22Rv1 (cell line): ENCODE measurements around the gene PDE3B.
"Not testable (repeated sequence)": the region's sequence is repeated elsewhere in the genome, so short reads cannot be mapped to it uniquely, and the experiment has no call there.

ENCODE experiments used
- H3K27ac ChIP-seq: fragments of 450-650 bp; 2 replicates; pipeline ENCODE4 v1.5.1; 2017
- CTCF ChIP-seq: fragments of 450-650 bp; IDR thresholded peaks from 2 replicates; pipeline ENCODE4 v1.5.1; 2017; ENCODE audit warnings: mild to moderate bottlenecking
- ZFX ChIP-seq: fragments of 450-650 bp; IDR thresholded peaks from 2 replicates; pipeline ENCODE4 v1.6.1; 2017; ENCODE audit warnings: antibody characterized with exemption, borderline replicate concordance

PDE3B gene

GRCh38 chr11:14766585-14766984 lies 123.0 kb downstream of the PDE3B start:
- H3K27ac ChIP-seq, result no peak overlapping the region
- no peak for TF ChIP-seq CTCF
- TF ChIP-seq ZFX, result no peak

GRCh38 chr11:14768526-14769188 lies 125.1 kb downstream of the PDE3B start:
- no peak for TF ChIP-seq ZFX
- no peak for TF ChIP-seq CTCF
- H3K27ac ChIP-seq, result no peak overlapping the region

- H3K27ac ChIP-seq, result no peak overlapping the region
- TF ChIP-seq CTCF (no peak), ZFX (no peak)
Observed at GRCh38 chr11:14773755-14774154, 130.2 kb downstream of the PDE3B start.

GRCh38 chr11:14774721-14775120 lies 131.1 kb downstream of the PDE3B start:
- no peak for TF ChIP-seq CTCF
- TF ChIP-seq ZFX, result no peak
- no peak overlapping the region for H3K27ac ChIP-seq

GRCh38 chr11:14775897-14776296 lies 132.3 kb downstream of the PDE3B start:
- H3K27ac ChIP-seq, result no peak overlapping the region
- TF ChIP-seq CTCF, result no peak
- TF ChIP-seq ZFX, result no peak

- not testable (repeated sequence) for H3K27ac ChIP-seq
Observed at GRCh38 chr11:14778460-14778859, 134.9 kb downstream of the PDE3B start.

- H3K27ac ChIP-seq, result no peak overlapping the region
- TF ChIP-seq CTCF (no peak), ZFX (no peak)
Observed at GRCh38 chr11:14783788-14784187, 140.2 kb downstream of the PDE3B start.

- TF ChIP-seq CTCF (no peak), ZFX (no peak)
- no peak overlapping the region for H3K27ac ChIP-seq
Observed at GRCh38 chr11:14784230-14784629, 140.6 kb downstream of the PDE3B start.
